A673 (cell line): ENCODE results near the gene HBZ.
"Not testable (repeated sequence)": the region's sequence is repeated elsewhere in the genome, so short reads cannot be mapped to it uniquely, and the experiment has no call there.

Experiments used
- CTCF ChIP-seq: fragments of 300-800, 200-600 bp; sonication (generic); conservative IDR thresholded peaks from 2 replicates; pipeline ENCODE4 v1.5.1; 2017; ENCODE audit warnings: low read depth, mild to moderate bottlenecking, antibody characterized with exemption, low read length, moderate library complexity, mixed read lengths
- EZH2 ChIP-seq: fragments of 200-600 bp; sonication (generic); IDR thresholded peaks from 2 replicates; pipeline ENCODE4 v1.6.1; 2017; ENCODE audit warnings: borderline replicate concordance, low read depth, mild to moderate bottlenecking, mixed read lengths, antibody characterized with exemption, low read length; ENCODE audit not compliant: poor library complexity, severe bottlenecking

- TF ChIP-seq CTCF, EZH2: not testable (repeated sequence)
These were observed 10.7 kb downstream of the HBZ start for GRCh38 chr16:163139-163538.
